SK-N-MC (cell line): Measurements from ENCODE around the gene RNF215.

Experiments
- DNase-seq: peaks from one replicate; pipeline ENCODE4 v3.0.0-alpha.2; 2011; ENCODE audit warnings: low read depth, low spot score
- H3K27ac ChIP-seq: fragments of 200-600 bp; sonication (generic); 2 replicates; pipeline ENCODE4 v1.5.1; 2016; ENCODE audit warnings: mixed run types
- H3K36me3 ChIP-seq: fragments of 200-600 bp; sonication (generic); 2 replicates; pipeline ENCODE4 v1.6.1; 2017; ENCODE audit warnings: antibody characterized with exemption, low read length, mixed read lengths; ENCODE audit not compliant: insufficient read depth
- H3K4me3 ChIP-seq: fragments of 200-600 bp; sonication (generic); 2 replicates; pipeline ENCODE4 v1.5.1; 2016
- H3K9ac ChIP-seq: fragments of 200-600 bp; sonication (generic); 2 replicates; pipeline ENCODE4 v1.8.0; 2017; ENCODE audit warnings: mixed run types, mixed read lengths; ENCODE audit not compliant: insufficient read length
- H3K9me3 ChIP-seq: fragments of 200-600 bp; sonication (generic); 2 replicates; pipeline ENCODE4 v1.6.1; 2017; ENCODE audit warnings: low read depth, mild to moderate bottlenecking, antibody characterized with exemption, low read length, moderate library complexity, mixed read lengths
- EZH2 ChIP-seq: fragments of 200-600 bp; sonication (generic); IDR thresholded peaks from one replicate; pipeline ENCODE4 v1.6.1; 2017; ENCODE audit warnings: antibody characterized with exemption
- FOXP2 ChIP-seq: optimal IDR thresholded peaks from 2 replicates; pipeline ENCODE3; 2011; ENCODE audit warnings: mild to moderate bottlenecking, moderate library complexity; ENCODE audit not compliant: insufficient read depth; ENCODE audit errors: extremely low read length, control extremely low read depth
- POLR2AphosphoS5 ChIP-seq: IDR thresholded peaks from 2 replicates; pipeline ENCODE4 v1.6.1; 2012; ENCODE audit warnings: mild to moderate bottlenecking, low read depth, low read length, borderline replicate concordance

RNF215 gene

DNA sequence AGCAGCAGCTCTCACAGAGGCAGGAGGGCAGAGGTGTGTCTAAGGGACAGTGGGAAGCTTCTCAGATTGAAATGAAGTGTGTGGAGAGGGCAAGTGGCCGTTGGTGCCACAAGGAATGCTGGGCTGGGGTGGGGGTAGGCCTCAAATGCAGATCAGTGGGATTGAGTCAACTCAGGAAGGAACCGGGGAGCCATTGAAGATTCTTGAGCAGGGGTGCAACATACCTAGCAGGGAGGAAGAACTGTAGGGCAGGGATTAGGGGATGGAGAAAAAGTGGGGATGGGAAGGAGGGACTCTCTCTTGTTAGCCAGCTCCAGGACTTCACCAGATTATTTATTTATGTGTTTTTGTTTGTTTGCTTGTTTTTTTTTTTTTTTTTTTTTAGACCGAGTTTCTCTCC, 6.7 kb upstream of the RNF215 start:
- Histone ChIP-seq H3K4me3 (no peak overlapping the region), H3K36me3 (no peaks in the 10 kb centered on the region), H3K9me3 (no peaks in the 10 kb centered on the region), H3K9ac (no peak overlapping the region), H3K27ac (no peak overlapping the region)
- TF ChIP-seq FOXP2 (no peak), POLR2AphosphoS5 (no peak), EZH2 (no peak)
- no peak for DNase-seq

DNA sequence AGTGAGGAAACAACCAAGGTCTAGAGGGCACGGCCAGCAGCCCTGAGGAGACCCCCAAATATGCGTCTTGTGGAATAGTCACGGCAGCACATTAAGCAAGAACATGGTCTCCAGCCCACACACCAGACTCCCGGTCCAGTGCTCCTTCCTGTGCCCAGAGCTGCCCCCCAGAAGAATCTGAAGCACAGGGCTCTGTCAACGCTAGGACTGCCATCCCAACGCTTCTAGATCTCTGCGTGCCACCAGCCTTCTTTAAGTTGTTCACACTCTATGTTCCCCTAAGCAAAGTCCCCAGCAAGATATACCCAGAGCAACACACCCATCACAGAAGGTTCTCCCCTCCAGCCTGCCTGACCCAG, 6.1 kb upstream of the RNF215 start:
- Histone ChIP-seq H3K36me3 (no peaks in the 10 kb centered on the region), H3K9ac (no peak overlapping the region), H3K4me3 (no peak overlapping the region), H3K27ac (no peak overlapping the region), H3K9me3 (no peaks in the 10 kb centered on the region)
- no peak for TF ChIP-seq FOXP2
- no peak for TF ChIP-seq POLR2AphosphoS5
- no peak for TF ChIP-seq EZH2
- no peak for DNase-seq

DNA sequence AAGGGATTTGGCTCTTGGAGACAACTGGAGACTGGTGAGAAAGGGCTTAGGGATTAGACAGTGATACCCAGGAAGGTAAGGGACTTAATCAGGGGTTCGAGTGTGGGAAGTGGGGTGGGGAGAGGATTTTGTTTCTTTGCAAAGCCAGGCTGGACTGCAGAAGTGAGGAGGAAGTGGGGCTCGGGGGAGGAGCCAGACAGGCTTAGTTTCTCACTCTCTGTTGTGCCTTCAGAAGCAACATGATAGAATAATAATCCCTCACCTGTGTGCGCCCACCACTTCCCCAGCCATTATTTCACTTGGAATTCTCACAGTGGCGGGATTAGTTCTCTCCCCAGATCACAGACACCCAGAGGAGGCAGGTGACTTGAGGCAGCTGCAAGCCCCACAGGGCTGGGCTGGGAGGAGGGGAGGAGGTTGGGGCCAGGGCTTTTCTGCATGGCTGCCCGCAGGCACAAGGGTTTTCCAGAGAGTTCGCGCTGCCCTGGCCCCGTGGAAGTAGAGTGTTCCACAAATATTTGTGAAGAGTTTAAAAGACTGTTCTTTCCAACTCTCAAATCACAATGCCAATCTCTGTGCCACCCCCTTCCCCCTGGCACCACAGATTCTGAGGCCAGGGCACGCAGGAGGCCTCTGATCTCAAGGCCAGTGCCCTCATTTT, 5.6 kb upstream of the RNF215 start:
- H3K9ac ChIP-seq, result no peak overlapping the region
- no peak for TF ChIP-seq FOXP2
- TF ChIP-seq EZH2, result no peak
- TF ChIP-seq POLR2AphosphoS5, result no peak
- DNase-seq, result no peak

DNA sequence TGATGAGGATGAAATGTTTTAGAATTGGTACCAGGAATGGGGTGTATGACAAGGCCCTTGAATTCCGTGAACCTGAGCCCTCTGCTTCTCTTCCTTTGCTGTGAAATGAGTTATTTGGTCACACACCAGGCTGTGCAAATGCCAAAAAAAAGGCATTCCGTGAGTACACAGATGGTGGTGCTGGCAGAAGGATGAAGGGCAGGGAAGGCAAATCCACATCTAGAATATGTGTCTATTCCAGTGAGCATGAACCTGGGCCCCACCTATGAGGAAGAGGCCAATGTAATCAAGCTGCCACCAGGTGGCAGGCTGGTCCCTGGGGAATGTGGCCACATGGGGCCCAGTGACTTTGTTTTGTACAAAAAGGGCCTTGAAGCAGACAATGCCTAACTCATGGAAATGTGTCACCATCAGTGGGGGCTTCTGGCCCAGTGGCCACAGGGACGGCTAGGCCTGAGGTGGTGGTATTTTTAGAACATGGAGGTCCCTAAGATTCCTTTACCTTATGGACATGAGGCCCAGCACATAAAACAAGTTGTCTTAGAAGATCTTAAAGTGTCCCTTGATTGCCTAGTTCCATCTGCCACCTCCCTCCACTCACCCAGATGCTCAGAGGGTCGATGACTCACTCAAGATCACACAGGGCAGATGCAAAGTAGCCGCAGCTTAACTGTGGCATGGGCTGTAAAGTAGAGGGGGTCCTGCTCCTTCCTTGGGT, 3.9 kb upstream of the RNF215 start:
- H3K4me3 ChIP-seq, result no peak overlapping the region
- no peak overlapping the region for H3K9ac ChIP-seq
- TF ChIP-seq POLR2AphosphoS5, result no peak
- TF ChIP-seq FOXP2, result no peak
- TF ChIP-seq EZH2, result no peak
- no peaks in the 10 kb centered on the region for H3K9me3 ChIP-seq
- no peak for DNase-seq
- no peaks in the 10 kb centered on the region for H3K36me3 ChIP-seq
- H3K27ac ChIP-seq, result no peak overlapping the region

More for the DNA sequence above, 5.6 kb upstream of the RNF215 start:
- H3K36me3 ChIP-seq, result no peaks in the 10 kb centered on the region
- no peak overlapping the region for H3K4me3 ChIP-seq
- no peak overlapping the region for H3K27ac ChIP-seq
- H3K9me3 ChIP-seq, result no peaks in the 10 kb centered on the region

DNA sequence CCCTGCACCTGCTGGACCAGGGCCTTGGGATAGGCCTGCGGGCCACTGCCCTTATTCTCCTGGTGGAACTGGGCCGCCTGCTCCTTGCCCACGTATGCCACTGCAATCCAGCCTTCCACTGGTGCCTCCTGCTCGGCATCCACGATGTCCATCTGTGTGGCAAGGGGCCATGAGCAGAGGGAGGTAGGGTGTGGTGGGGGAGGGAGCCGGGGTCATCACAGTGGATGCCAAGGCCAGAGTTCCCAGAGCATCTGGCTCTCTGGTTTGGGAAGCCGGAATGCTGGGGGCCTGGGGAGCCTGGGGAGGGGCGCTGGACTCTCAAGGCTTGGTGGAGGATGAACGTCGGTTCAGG, 627 bp downstream of the RNF215 start:
- H3K36me3 ChIP-seq, result no peaks in the 10 kb centered on the region
- H3K9ac ChIP-seq, result no peak overlapping the region
- H3K4me3 ChIP-seq, result peak overlapping the region; percentile 67
- TF ChIP-seq FOXP2, result no peak
- no peak for TF ChIP-seq EZH2
- TF ChIP-seq POLR2AphosphoS5, result no peak
- no peaks in the 10 kb centered on the region for H3K9me3 ChIP-seq
- no peak overlapping the region for H3K27ac ChIP-seq
- DNase-seq, result no peak

DNA sequence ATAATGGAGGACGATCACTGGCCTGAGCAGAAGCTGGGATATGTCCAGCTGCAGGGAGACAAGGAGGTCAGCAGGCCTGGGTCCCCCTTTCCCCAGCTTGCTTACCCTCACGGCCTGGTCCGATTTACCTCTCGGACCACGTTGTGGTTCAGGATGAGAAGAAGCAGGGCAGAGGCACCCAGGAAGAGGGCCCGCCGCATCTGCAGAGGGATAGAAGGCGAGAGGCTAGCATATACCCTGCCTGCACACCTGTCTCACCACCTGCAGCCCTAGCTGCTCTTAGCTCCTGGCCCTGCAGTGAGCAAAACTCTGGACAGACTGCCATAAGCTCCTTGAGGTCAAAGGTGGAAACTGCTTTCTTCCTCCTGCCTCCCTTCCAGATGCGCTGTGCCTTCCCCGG, 1.3 kb downstream of the RNF215 start:
- Histone ChIP-seq H3K4me3 (no peak overlapping the region), H3K9ac (no peak overlapping the region), H3K36me3 (no peaks in the 10 kb centered on the region), H3K9me3 (no peaks in the 10 kb centered on the region), H3K27ac (no peak overlapping the region)
- DNase-seq, result no peak
- TF ChIP-seq POLR2AphosphoS5 (no peak), FOXP2 (no peak), EZH2 (no peak)

DNA sequence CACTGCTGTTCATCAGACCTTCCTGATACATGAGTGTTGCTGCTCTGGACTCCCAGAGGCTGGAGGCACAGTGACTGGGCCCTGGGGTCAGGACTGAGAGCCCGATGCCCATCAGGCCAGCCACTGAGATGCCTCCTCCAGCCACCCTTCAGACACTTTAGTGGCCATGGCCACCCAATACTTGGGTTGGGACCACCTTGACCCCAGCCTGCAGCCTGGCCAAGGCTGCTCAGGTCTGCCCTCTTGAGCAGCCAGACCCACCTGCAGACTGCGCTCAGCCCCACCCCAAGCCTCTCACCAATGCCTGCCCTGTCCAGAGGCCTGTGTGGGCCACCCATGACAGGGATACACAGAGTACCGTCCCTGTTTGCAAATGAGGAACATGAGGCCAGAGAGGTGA, 4.2 kb downstream of the RNF215 start:
- TF ChIP-seq POLR2AphosphoS5, result no peak
- TF ChIP-seq EZH2, result no peak
- TF ChIP-seq FOXP2, result no peak
- Histone ChIP-seq H3K27ac (no peak overlapping the region), H3K9me3 (no peaks in the 10 kb centered on the region), H3K4me3 (no peak overlapping the region), H3K9ac (no peak overlapping the region), H3K36me3 (no peaks in the 10 kb centered on the region)
- no peak for DNase-seq

DNA sequence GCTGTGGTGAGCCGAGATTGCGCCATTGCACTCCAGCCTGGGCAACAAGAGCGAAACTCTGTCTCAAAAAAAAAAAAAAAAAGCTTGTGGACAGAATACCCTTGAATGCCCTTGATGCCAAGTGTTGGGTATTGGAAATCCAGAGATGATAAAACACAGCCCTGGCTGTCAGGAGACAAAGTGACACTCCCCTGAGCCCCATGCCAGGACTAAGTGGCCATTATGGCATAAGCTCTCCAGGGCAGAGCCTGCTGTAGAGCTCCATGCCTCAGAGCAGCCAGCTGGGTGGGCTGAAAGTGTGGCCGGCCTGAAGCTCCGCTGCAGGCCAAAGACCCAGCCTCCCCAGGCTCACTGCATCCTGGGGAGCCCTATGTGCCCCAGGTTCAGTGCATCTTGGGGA, 4.9 kb downstream of the RNF215 start:
- Histone ChIP-seq H3K4me3 (no peak overlapping the region), H3K9ac (no peak overlapping the region), H3K9me3 (no peaks in the 10 kb centered on the region), H3K36me3 (no peaks in the 10 kb centered on the region), H3K27ac (no peak overlapping the region)
- no peak for TF ChIP-seq FOXP2
- TF ChIP-seq POLR2AphosphoS5, result no peak
- no peak for TF ChIP-seq EZH2
- no peak for DNase-seq
